ENCODE measurements around the gene GLUD2. TPM values are rescaled to one million over a fixed set of nuclear protein-coding genes. Genes with fewer than 3 reads are reported as not detected.

Gene GLUD2
- total RNA-seq, 1 experiment from 2014 or later: 0.63 TPM

DNA sequence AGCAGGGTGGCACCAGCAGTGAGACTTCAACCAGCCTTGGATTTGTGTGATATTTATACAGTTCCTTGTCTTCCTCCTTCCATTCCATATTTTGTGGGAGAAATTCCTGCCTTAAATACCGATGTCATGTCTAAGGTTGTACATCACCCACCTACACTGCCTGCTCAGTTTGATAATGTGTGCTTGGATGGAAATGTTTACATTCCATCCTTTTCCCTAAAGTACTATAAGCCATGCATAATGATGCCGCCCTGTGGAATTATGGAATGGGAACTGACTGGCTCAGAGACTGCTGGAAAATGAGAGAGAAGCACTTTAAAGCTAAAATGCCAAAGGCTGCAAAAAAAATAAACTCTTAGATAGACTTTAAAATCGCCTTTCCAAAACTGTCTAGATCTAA, 11.3 kb upstream of the GLUD2 start:
- TF ChIP-seq, protein P1, sequence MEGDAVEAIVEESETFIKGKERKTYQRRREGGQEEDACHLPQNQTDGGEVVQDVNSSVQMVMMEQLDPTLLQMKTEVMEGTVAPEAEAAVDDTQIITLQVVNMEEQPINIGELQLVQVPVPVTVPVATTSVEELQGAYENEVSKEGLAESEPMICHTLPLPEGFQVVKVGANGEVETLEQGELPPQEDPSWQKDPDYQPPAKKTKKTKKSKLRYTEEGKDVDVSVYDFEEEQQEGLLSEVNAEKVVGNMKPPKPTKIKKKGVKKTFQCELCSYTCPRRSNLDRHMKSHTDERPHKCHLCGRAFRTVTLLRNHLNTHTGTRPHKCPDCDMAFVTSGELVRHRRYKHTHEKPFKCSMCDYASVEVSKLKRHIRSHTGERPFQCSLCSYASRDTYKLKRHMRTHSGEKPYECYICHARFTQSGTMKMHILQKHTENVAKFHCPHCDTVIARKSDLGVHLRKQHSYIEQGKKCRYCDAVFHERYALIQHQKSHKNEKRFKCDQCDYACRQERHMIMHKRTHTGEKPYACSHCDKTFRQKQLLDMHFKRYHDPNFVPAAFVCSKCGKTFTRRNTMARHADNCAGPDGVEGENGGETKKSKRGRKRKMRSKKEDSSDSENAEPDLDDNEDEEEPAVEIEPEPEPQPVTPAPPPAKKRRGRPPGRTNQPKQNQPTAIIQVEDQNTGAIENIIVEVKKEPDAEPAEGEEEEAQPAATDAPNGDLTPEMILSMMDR (IDR thresholded peaks at IDR 0.05; ENCODE audit: unreplicated experiment): no peak
- no peak for DNase-seq (ENCODE audit: unreplicated experiment)
- CTCF ChIA-PET: no interaction called here
- no TSS peak for BruUV-seq (replicated peaks)
- Mint-ChIP-seq H3K36me3 (ENCODE audit: insufficient read depth, unreplicated experiment) (no peaks in the 10 kb centered on the region), H3K9me3 (ENCODE audit: unreplicated experiment) (peaks cover 13% of the 10 kb centered on the region), H3K4me1 (ENCODE audit: insufficient read depth, unreplicated experiment) (no peaks in the 10 kb centered on the region), H3K27ac (ENCODE audit: low read depth, unreplicated experiment) (no peak overlapping the region), H3K4me3 (ENCODE audit: unreplicated experiment) (no peak overlapping the region), H3K27me3 (ENCODE audit: insufficient read depth, unreplicated experiment) (no peaks in the 10 kb centered on the region)
- POLR2A ChIA-PET: interaction anchor here (1.3 kb wide), 1 partner anchor 8 kb away, joined by 5 read pairs; no protein-coding TSS in a partner anchor
- intact Hi-C loops (cut with micrococcal nuclease): no loop called here

DNA sequence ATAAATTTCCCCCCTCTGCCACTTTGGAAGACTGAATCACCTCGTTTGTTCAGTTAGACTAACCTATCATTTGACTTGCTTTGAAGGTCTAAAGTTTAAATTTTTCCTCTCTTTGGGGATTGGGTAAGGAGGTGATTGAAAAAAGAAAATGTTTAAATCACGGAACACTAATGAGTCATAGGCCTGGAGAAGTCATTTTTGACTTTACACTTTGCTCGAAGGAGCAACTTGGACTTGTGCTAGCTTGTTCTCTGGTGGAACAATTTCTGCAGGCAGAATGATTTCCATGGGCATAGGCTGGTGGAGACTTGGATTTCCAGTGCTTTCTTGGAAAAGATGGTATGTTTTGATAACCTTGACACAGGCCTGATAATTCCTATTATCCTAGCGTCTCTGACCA, 10.5 kb upstream of the GLUD2 start:
- TF ChIP-seq, protein P1 (IDR thresholded peaks at IDR 0.05; ENCODE audit: unreplicated experiment): no peak
- peak; percentile 66 for DNase-seq (ENCODE audit: unreplicated experiment)
- Mint-ChIP-seq H3K4me1 (ENCODE audit: insufficient read depth, unreplicated experiment) (no peaks in the 10 kb centered on the region), H3K4me3 (ENCODE audit: unreplicated experiment) (no peak overlapping the region), H3K27me3 (ENCODE audit: insufficient read depth, unreplicated experiment) (no peaks in the 10 kb centered on the region), H3K36me3 (ENCODE audit: insufficient read depth, unreplicated experiment) (no peaks in the 10 kb centered on the region), H3K27ac (ENCODE audit: low read depth, unreplicated experiment) (no peak overlapping the region), H3K9me3 (ENCODE audit: unreplicated experiment) (peaks cover 13% of the 10 kb centered on the region)
- CTCF ChIA-PET: interaction anchor here (0.6 kb wide), 2 partner anchors 20 to 1088 kb away, joined by 3 to 4 read pairs; no protein-coding TSS in a partner anchor
- BruUV-seq (replicated peaks): no TSS peak
- intact Hi-C loops (cut with micrococcal nuclease): no loop called here
- POLR2A ChIA-PET: interaction anchor here (1.3 kb wide), 1 partner anchor 9 kb away, joined by 5 read pairs; no protein-coding TSS in a partner anchor

DNA sequence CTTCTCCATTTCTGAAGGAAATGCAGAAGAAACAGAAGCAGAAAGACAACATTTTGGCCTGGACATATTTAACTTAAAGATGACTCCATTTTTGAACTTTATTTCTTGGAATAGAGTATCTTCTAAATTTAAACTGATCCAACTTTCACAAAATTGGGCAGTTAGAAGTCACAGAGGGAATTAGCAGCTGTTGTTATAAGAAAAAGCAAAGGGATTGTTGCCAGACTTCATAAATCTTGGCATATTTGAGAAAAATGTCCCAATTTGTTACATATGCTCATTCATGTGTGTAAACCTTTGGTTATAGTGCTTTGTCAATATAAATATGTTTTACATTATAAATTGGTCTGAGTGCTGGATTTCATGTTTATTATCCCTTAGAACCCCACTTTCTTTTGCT, 3.4 kb downstream of the GLUD2 start:
- BruUV-seq (replicated peaks): no TSS peak
- ChIA-PET CTCF (interaction anchor here (0.8 to 1.3 kb wide), 2 partner anchors 33 to 206 kb away, joined by 3 read pairs; no protein-coding TSS in a partner anchor), POLR2A (no interaction called here)
- Mint-ChIP-seq H3K27ac (ENCODE audit: low read depth, unreplicated experiment) (no peak overlapping the region), H3K4me1 (ENCODE audit: insufficient read depth, unreplicated experiment) (no peaks in the 10 kb centered on the region), H3K36me3 (ENCODE audit: insufficient read depth, unreplicated experiment) (peaks cover 4% of the 10 kb centered on the region), H3K9me3 (ENCODE audit: unreplicated experiment) (no peaks in the 10 kb centered on the region), H3K4me3 (ENCODE audit: unreplicated experiment) (no peak overlapping the region), H3K27me3 (ENCODE audit: insufficient read depth, unreplicated experiment) (no peaks in the 10 kb centered on the region)
- TF ChIP-seq, protein P1 (IDR thresholded peaks at IDR 0.05; ENCODE audit: unreplicated experiment): no peak
- intact Hi-C loops (cut with micrococcal nuclease): no loop called here
- DNase-seq (ENCODE audit: unreplicated experiment): no peak

DNA sequence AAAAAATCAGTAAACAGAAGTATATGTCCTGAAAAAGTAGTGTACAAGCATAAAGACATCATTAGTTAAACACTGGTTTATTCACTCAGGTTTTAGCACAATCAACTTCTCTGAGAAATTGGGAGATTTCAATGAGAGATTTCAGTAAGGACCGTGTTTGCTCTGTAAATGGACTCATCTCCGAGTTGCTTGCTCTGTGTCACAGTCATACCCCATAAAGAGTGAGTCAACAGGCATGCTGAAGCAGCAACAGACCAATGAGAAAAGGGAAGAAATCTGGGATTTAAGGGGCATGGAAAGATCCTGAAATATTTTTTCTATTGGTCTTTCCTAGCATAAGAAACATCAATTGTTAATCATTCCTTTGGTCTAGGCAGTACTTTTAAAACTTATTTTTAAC, 4.7 kb downstream of the GLUD2 start:
- ChIA-PET POLR2A (no interaction called here), CTCF (interaction anchor here (0.6 kb wide), 1 partner anchor 262 kb away, joined by 3 read pairs; no protein-coding TSS in a partner anchor)
- Mint-ChIP-seq H3K27me3 (ENCODE audit: insufficient read depth, unreplicated experiment) (no peaks in the 10 kb centered on the region), H3K9me3 (ENCODE audit: unreplicated experiment) (no peaks in the 10 kb centered on the region), H3K36me3 (ENCODE audit: insufficient read depth, unreplicated experiment) (peaks cover 6% of the 10 kb centered on the region), H3K27ac (ENCODE audit: low read depth, unreplicated experiment) (no peak overlapping the region), H3K4me3 (ENCODE audit: unreplicated experiment) (no peak overlapping the region), H3K4me1 (ENCODE audit: insufficient read depth, unreplicated experiment) (no peaks in the 10 kb centered on the region)
- intact Hi-C loops (cut with micrococcal nuclease): no loop called here
- TF ChIP-seq, protein P1 (IDR thresholded peaks at IDR 0.05; ENCODE audit: unreplicated experiment): no peak
- no TSS peak for BruUV-seq (replicated peaks)
- no peak for DNase-seq (ENCODE audit: unreplicated experiment)

Measured in MCF 10A (cell line).